Keratinocyte (primary cell): ENCODE results near the gene HLA-DMA. TPM values are rescaled to one million over a fixed set of nuclear protein-coding genes. Genes with fewer than 3 reads are reported as not detected.

Source experiments
- DNase-seq: peaks from one replicate; pipeline ENCODE4 v3.0.0-alpha.2; 2011; ENCODE audit warnings: low read depth, missing footprints, low spot score
- FAIRE-seq: peaks from 2 replicates; lab custom pipeline; 2011; peaks lifted over from hg19 to GRCh38; lab: Jason Lieb, UNC
- H2AFZ ChIP-seq: 2 replicates; pipeline ENCODE4 v1.6.0; 2012; ENCODE audit warnings: low read length, control low read depth, inconsistent platforms; ENCODE audit not compliant: control insufficient read depth
- H3K27ac ChIP-seq: 2 replicates; pipeline ENCODE4 v1.5.1; 2011; ENCODE audit warnings: low read length; ENCODE audit not compliant: control insufficient read depth, insufficient read depth
- H3K27me3 ChIP-seq: 3 replicates; pipeline ENCODE4 v1.6.0; 2011; ENCODE audit warnings: low read length; ENCODE audit not compliant: control insufficient read depth, insufficient read depth; ENCODE audit errors: extremely low read depth
- H3K36me3 ChIP-seq, 2 experiments: 2 replicates in 1 of 2; 3 replicates in 1 of 2; pipeline ENCODE4 v1.5.1; 2011; ENCODE audit warnings: low read length in 2 of 2, mild to moderate bottlenecking in 1 of 2; ENCODE audit not compliant: control insufficient read depth in 2 of 2, insufficient read depth in 2 of 2; ENCODE audit errors: extremely low read depth in 1 of 2
- H3K4me1 ChIP-seq: 3 replicates; pipeline ENCODE4 v1.5.1; 2011; ENCODE audit warnings: low read length; ENCODE audit not compliant: control insufficient read depth, insufficient read depth; ENCODE audit errors: extremely low read depth
- H3K4me2 ChIP-seq: 3 replicates; pipeline ENCODE4 v1.6.0; 2011; ENCODE audit warnings: low read depth, low read length; ENCODE audit not compliant: control insufficient read depth, insufficient read depth; ENCODE audit errors: extremely low read depth
- H3K4me3 ChIP-seq, 3 experiments: fragments of 200-600 bp in 1 of 3; sonication (generic) in 1 of 3; 2 replicates in 2 of 3; 3 replicates in 1 of 3; pipeline ENCODE4 v1.5.1; 2011 to 2016; ENCODE audit warnings: low read length in 3 of 3, mild to moderate bottlenecking in 3 of 3, control low read depth in 2 of 3, inconsistent platforms in 1 of 3, low read depth in 1 of 3, mixed read lengths in 1 of 3, mixed run types in 1 of 3, moderate library complexity in 1 of 3; ENCODE audit not compliant: control insufficient read depth in 2 of 3, insufficient read depth in 2 of 3; ENCODE audit errors: extremely low read depth in 1 of 3
- H3K79me2 ChIP-seq: 2 replicates; pipeline ENCODE4 v1.6.0; 2012; ENCODE audit warnings: low read length; ENCODE audit not compliant: control insufficient read depth, insufficient read depth
- H3K9ac ChIP-seq: 3 replicates; pipeline ENCODE4 v1.6.0; 2011; ENCODE audit warnings: low read length; ENCODE audit not compliant: control insufficient read depth, insufficient read depth; ENCODE audit errors: extremely low read depth
- H3K9me1 ChIP-seq: 3 replicates; pipeline ENCODE4 v1.6.0; 2011; ENCODE audit warnings: low read length; ENCODE audit not compliant: control insufficient read depth, insufficient read depth; ENCODE audit errors: extremely low read depth
- H3K9me3 ChIP-seq: 2 replicates; pipeline ENCODE4 v1.5.1; 2012; ENCODE audit warnings: low read depth, low read length; ENCODE audit not compliant: control insufficient read depth
- H4K20me1 ChIP-seq: 3 replicates; pipeline ENCODE4 v1.6.0; 2011; ENCODE audit warnings: low read length; ENCODE audit not compliant: control insufficient read depth, insufficient read depth; ENCODE audit errors: extremely low read depth
- CTCF ChIP-seq, 3 experiments: IDR thresholded peaks in 1 of 3; conservative IDR thresholded peaks in 1 of 3; optimal IDR thresholded peaks in 1 of 3; 2 replicates in 2 of 3; 3 replicates in 1 of 3; pipeline versions ENCODE3 to v1.5.1; 2011; ENCODE audit warnings: low read length in 3 of 3, mild to moderate bottlenecking in 3 of 3, moderate library complexity in 2 of 3, control low read depth in 1 of 3, inconsistent platforms in 1 of 3; ENCODE audit not compliant: insufficient read depth in 2 of 3; ENCODE audit errors: extremely low read depth in 1 of 3
- EZH2 ChIP-seq: IDR thresholded peaks from one replicate; pipeline ENCODE4 v1.6.1; 2012; ENCODE audit warnings: inconsistent platforms, mild to moderate bottlenecking, low read length, moderate library complexity
- dilution Hi-C: fragments of 300-500 bp; cut with MboI; formaldehyde crosslinking; loops from one replicate; pipeline ENCODE4 v1.7.0; 2020; ENCODE audit warnings: low sequenced_read_pairs; ENCODE audit not compliant: extremely low pct_ligation_motif_present
- polyA plus RNA-seq, 5 experiments: library from polyadenylated mRNA; depleted of rRNA in 3 of 5; stranded (reverse) in 3 of 5; stranded (forward) in 1 of 5; unstranded in 1 of 5; fragments of >200 nt; gene quantifications; 1 replicate in 1 of 5; 2 replicates in 3 of 5; 3 replicates in 1 of 5; pipeline versions ENCODE4 v1.2.1 to v1.2.3, GENCODE V29; 2011 to 2012; ENCODE audit warnings: missing spikeins in 2 of 5, low read depth in 1 of 5, low replicate concordance in 1 of 5

The HLA-DMA gene
- polyA plus RNA-seq, 1 donor (not counting 4 experiments of a cell fraction or from before 2014, with no cell fraction given), result 2.6 TPM

- Histone ChIP-seq H3K36me3 (no peaks in the 10 kb centered on the region), H3K79me2 (no peaks in the 10 kb centered on the region), H3K9me3 (no peaks in the 10 kb centered on the region), H3K27me3 (no peaks in the 10 kb centered on the region), H3K27ac (no peak overlapping the region), H3K4me3 (no peak overlapping the region), H4K20me1 (no peaks in the 10 kb centered on the region), H3K9me1 (no peaks in the 10 kb centered on the region), H3K4me1 (peaks cover 8% of the 10 kb centered on the region), H2AFZ (no peak overlapping the region), H3K4me2 (no peak overlapping the region), H3K9ac (no peak overlapping the region)
- FAIRE-seq, result no peak
- no peak for DNase-seq
- dilution Hi-C loops, result no loop called here
- no peak for TF ChIP-seq CTCF (optimal IDR thresholded peaks at IDR 0.05 in 1 of 3, IDR thresholded peaks at IDR 0.05 in 1 of 3, conservative IDR thresholded peaks at IDR 0.05 in 1 of 3; ENCODE audit: extremely low read depth in 1 of 3, insufficient read depth in 2 of 3, low read length in 3 of 3)
- TF ChIP-seq EZH2, result no peak
Observed at GRCh38 chr6:32905078-32905477, 47.8 kb downstream of the HLA-DMA start.

GRCh38 chr6:32903952-32904351, 48.9 kb downstream of the HLA-DMA start:
- Histone ChIP-seq H3K79me2 (no peaks in the 10 kb centered on the region), H3K36me3 (no peaks in the 10 kb centered on the region), H3K9ac (no peak overlapping the region), H3K27ac (no peak overlapping the region), H3K27me3 (no peaks in the 10 kb centered on the region), H3K4me1 (peaks cover 8% of the 10 kb centered on the region), H3K9me1 (no peaks in the 10 kb centered on the region), H2AFZ (no peak overlapping the region), H3K4me3 (no peak overlapping the region), H3K4me2 (no peak overlapping the region), H3K9me3 (no peaks in the 10 kb centered on the region), H4K20me1 (no peaks in the 10 kb centered on the region)
- DNase-seq, result no peak
- no peak for FAIRE-seq
- dilution Hi-C loops, result no loop called here
- TF ChIP-seq CTCF (optimal IDR thresholded peaks at IDR 0.05 in 1 of 3, IDR thresholded peaks at IDR 0.05 in 1 of 3, conservative IDR thresholded peaks at IDR 0.05 in 1 of 3; ENCODE audit: extremely low read depth in 1 of 3, insufficient read depth in 2 of 3, low read length in 3 of 3) (no peak), EZH2 (no peak)

Other genes with a start within 250 kb of the HLA-DMA start
- not detected in 3 replicates for gene HLA-DQA2, start 211.7 kb downstream of the HLA-DMA start, polyA plus RNA-seq
- gene HLA-DQB2, start 189.6 kb downstream of the HLA-DMA start, polyA plus RNA-seq, result not detected in 3 replicates
- gene HLA-DOB, start 136.1 kb downstream of the HLA-DMA start, polyA plus RNA-seq, result 9.2 to 12.7 TPM (median 12.5 TPM) in 3 replicates
- 24.5 to 50.7 TPM (median 32.6 TPM) in 3 replicates for gene TAP2, start 114.4 kb downstream of the HLA-DMA start, polyA plus RNA-seq
- gene PSMB8, start 109.0 kb downstream of the HLA-DMA start, polyA plus RNA-seq, result 44.4 to 66.7 TPM (median 63.4 TPM) in 3 replicates
- gene TAP1, start 99.4 kb downstream of the HLA-DMA start, polyA plus RNA-seq, result 56.1 to 81.7 TPM (median 61.4 TPM) in 3 replicates
- gene PSMB9, start 98.9 kb downstream of the HLA-DMA start, polyA plus RNA-seq, result 21.3 to 29.0 TPM (median 25.4 TPM) in 3 replicates
- 0.13 TPM in 1 of 3 replicates, not detected in the others for gene HLA-DMB, start 12.1 kb downstream of the HLA-DMA start, polyA plus RNA-seq
- gene BRD2, start 15.5 kb upstream of the HLA-DMA start, polyA plus RNA-seq, result 82.9 to 171 TPM (median 121 TPM) in 3 replicates
- 0.01 TPM in 1 of 3 replicates, not detected in the others for gene HLA-DOA, start 56.5 kb upstream of the HLA-DMA start, polyA plus RNA-seq
- gene HLA-DPA1, start 120.6 kb upstream of the HLA-DMA start, polyA plus RNA-seq, result 0.09 to 0.61 TPM in 2 of 3 replicates, not detected in the other
- 0.13 to 0.26 TPM in 2 of 3 replicates, not detected in the other for gene HLA-DPB1, start 122.9 kb upstream of the HLA-DMA start, polyA plus RNA-seq
- 0.06 to 0.18 TPM (median 0.08 TPM) in 3 replicates for gene COL11A2, start 239.4 kb upstream of the HLA-DMA start, polyA plus RNA-seq
- gene RXRB, start 247.6 kb upstream of the HLA-DMA start, polyA plus RNA-seq, result 23.2 to 32.4 TPM (median 25.7 TPM) in 3 replicates
- 47.6 to 68.6 TPM (median 54.0 TPM) in 3 replicates for gene SLC39A7, start 247.8 kb upstream of the HLA-DMA start, polyA plus RNA-seq